GM20431 (cell line): Measurements from ENCODE around the gene ENTHD1.

Experiments
- in situ Hi-C: fragments of 300-500 bp; cut with MseI, MboI; formaldehyde crosslinking; loops from one replicate; pipeline ENCODE4 v1.15.0; 2020; ENCODE audit warnings: low sequenced_read_pairs; ENCODE audit not compliant: unreplicated experiment

The ENTHD1 gene

GRCh38 chr22:39808081-39808480 lies 85.5 kb downstream of the ENTHD1 start:
- in situ Hi-C loops, result no loop called here

- in situ Hi-C loops, result no loop called here
These were observed 87.5 kb downstream of the ENTHD1 start for GRCh38 chr22:39806109-39806508.

- in situ Hi-C loops, result no loop called here
These were observed 88.4 kb downstream of the ENTHD1 start for GRCh38 chr22:39805117-39805516.

- in situ Hi-C loops, result no loop called here
These were observed 90.9 kb downstream of the ENTHD1 start for GRCh38 chr22:39802682-39803081.

- in situ Hi-C loops, result no loop called here
These were observed 92.6 kb downstream of the ENTHD1 start for GRCh38 chr22:39800790-39801520.

- in situ Hi-C loops, result no loop called here
These were observed 95.9 kb downstream of the ENTHD1 start for GRCh38 chr22:39797528-39798147.

- in situ Hi-C loops, result no loop called here
These were observed 103.8 kb downstream of the ENTHD1 start for GRCh38 chr22:39789788-39790187.

GRCh38 chr22:39785232-39785631 lies 108.3 kb downstream of the ENTHD1 start:
- in situ Hi-C loops, result no loop called here

GRCh38 chr22:39777716-39778454 lies 115.7 kb downstream of the ENTHD1 start:
- in situ Hi-C loops, result no loop called here

GRCh38 chr22:39776295-39777009 lies 117.1 kb downstream of the ENTHD1 start:
- in situ Hi-C loops, result no loop called here

GRCh38 chr22:39773976-39774539 lies 119.5 kb downstream of the ENTHD1 start:
- in situ Hi-C loops, result no loop called here

- in situ Hi-C loops, result no loop called here
These were observed 120.1 kb downstream of the ENTHD1 start for GRCh38 chr22:39773503-39773902.

- in situ Hi-C loops, result no loop called here
These were observed 122.1 kb downstream of the ENTHD1 start for GRCh38 chr22:39771486-39771885.

GRCh38 chr22:39765661-39766060 lies 127.9 kb downstream of the ENTHD1 start:
- in situ Hi-C loops, result no loop called here

GRCh38 chr22:39765046-39765445 lies 128.5 kb downstream of the ENTHD1 start:
- in situ Hi-C loops, result no loop called here

GRCh38 chr22:39763276-39763675 lies 130.3 kb downstream of the ENTHD1 start:
- in situ Hi-C loops, result no loop called here

- in situ Hi-C loops, result no loop called here
These were observed 142.8 kb downstream of the ENTHD1 start for GRCh38 chr22:39750759-39751158.

GRCh38 chr22:39748877-39749276 lies 144.7 kb downstream of the ENTHD1 start:
- in situ Hi-C loops, result no loop called here

GRCh38 chr22:39746600-39747262 lies 146.8 kb downstream of the ENTHD1 start:
- in situ Hi-C loops, result no loop called here

- in situ Hi-C loops, result no loop called here
These were observed 147.8 kb downstream of the ENTHD1 start for GRCh38 chr22:39745789-39746188.
